Smooth muscle cell (in vitro differentiated cells): Measurements from ENCODE around the gene GREB1. TPM values are rescaled to one million over a fixed set of nuclear protein-coding genes. Genes with fewer than 3 reads are reported as not detected.

Source experiments
- DNase-seq: peaks from one replicate; lab custom pipeline; 2025; ENCODE audit not compliant: unreplicated experiment; lab: John Stamatoyannopoulos, UW
- H2AFZ ChIP-seq: fragments of 200-600 bp; sonication (generic); 2 replicates; pipeline ENCODE4 v1.6.0; 2016; ENCODE audit warnings: antibody characterized with exemption, low read depth, mild to moderate bottlenecking
- H3F3A ChIP-seq: fragments of 200-600 bp; sonication (generic); 2 replicates; pipeline ENCODE4 v1.6.0; 2017; ENCODE audit warnings: antibody characterized with exemption, low read depth
- H3K27ac ChIP-seq: fragments of 200-600 bp; sonication (generic); 2 replicates; pipeline ENCODE4 v1.5.1; 2016; ENCODE audit warnings: low read depth, mild to moderate bottlenecking
- H3K27me3 ChIP-seq: fragments of 200-600 bp; sonication (generic); 2 replicates; pipeline ENCODE4 v1.6.1; 2016; ENCODE audit warnings: low read depth, mild to moderate bottlenecking
- H3K36me3 ChIP-seq: fragments of 200-600 bp; sonication (generic); 2 replicates; pipeline ENCODE4 v1.5.1; 2016; ENCODE audit warnings: low read depth
- H3K4me1 ChIP-seq: fragments of 200-600 bp; sonication (generic); 2 replicates; pipeline ENCODE4 v1.5.1; 2016; ENCODE audit warnings: low read depth
- H3K4me2 ChIP-seq: fragments of 200-600 bp; sonication (generic); 2 replicates; pipeline ENCODE4 v1.6.0; 2016; ENCODE audit warnings: mild to moderate bottlenecking
- H3K4me3 ChIP-seq: fragments of 200-600 bp; sonication (generic); 2 replicates; pipeline ENCODE4 v1.5.1; 2016; ENCODE audit warnings: mild to moderate bottlenecking
- H3K79me2 ChIP-seq: fragments of 200-600 bp; sonication (generic); 2 replicates; pipeline ENCODE4 v1.6.0; 2016; ENCODE audit warnings: low read depth, mild to moderate bottlenecking
- H3K9ac ChIP-seq: fragments of 200-600 bp; sonication (generic); 2 replicates; pipeline ENCODE4 v1.6.0; 2016; ENCODE audit warnings: low read depth
- H3K9me3 ChIP-seq: fragments of 200-600 bp; sonication (generic); replicated peaks from 2 replicates; pipeline ENCODE4 v1.5.1; 2016; ENCODE audit warnings: low read depth
- H4K20me1 ChIP-seq: fragments of 200-600 bp; sonication (generic); 2 replicates; pipeline ENCODE4 v1.6.0; 2016; ENCODE audit warnings: low read depth
- WGBS: methylation state at CpG from one replicate; pipeline ENCODE4 v1.1.7; 2016; ENCODE audit warnings: low lambda C conversion rate; 5-methylcytosine and 5-hydroxymethylcytosine counted together
- polyA plus RNA-seq: library from polyadenylated mRNA; unstranded; fragments of >200 nt; fragmentation: Nextera tagmentation; extraction: Ambion mirVana; gene quantifications from 2 replicates; pipeline ENCODE4 v1.2.1, GENCODE V29; 2016
- total RNA-seq: library from RNA; depleted of rRNA; stranded (reverse); fragments of >200 nt; gene quantifications from 2 replicates; pipeline ENCODE4 v1.2.3, GENCODE V29; 2014
- TF ChIP-seq, protein P1 (sequence below): fragments of 200-600 bp; sonication (generic); IDR thresholded peaks from 2 replicates; pipeline ENCODE4 v1.5.1; 2017; ENCODE audit warnings: borderline replicate concordance, mild to moderate bottlenecking, antibody characterized with exemption; ENCODE audit not compliant: insufficient read depth, poor library complexity, severe bottlenecking

The GREB1 gene
- total and polyA plus RNA-seq, 2 experiments from 2014 or later: 1.7 to 4.3 TPM

DNA sequence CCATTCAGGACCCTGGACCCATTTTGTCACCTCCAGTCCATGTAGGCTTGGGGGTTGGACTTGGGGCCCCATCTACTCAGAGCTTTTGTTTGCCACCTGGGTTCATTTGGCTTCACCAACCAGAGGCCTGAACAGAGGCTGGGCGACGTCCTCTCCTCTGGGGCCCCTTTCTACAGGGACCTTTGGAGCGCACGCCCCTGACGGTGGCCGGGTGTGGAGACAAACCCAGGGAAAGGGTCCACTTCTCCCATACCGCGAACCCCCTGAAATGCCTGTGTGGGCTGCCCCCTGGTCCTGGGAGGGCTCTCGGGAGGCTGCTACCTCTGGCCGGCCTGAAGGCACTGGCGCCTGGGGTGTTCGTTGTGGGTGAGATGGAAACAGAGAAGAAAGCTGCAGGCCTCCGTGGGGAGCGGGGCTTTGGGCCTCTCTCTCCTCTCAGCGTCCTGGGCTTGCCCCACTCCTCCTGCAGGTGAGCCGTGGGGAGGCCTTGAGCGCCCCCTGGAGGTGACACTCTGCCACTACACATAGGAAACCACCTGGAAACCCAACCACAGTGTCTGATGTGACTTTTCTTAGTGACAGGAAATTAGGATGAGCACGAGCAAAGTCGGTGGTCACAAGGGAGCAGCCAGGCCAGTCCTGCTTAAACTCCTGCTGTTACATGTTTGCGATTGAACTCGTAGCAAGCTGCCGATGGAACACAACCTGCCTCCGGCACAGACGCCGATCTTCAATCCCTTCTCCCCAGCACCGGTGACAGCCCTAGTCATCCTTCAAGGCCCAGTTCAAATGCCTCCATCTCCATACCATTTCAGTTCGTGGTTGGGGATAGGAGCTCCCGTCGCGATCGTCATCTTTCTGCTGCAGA, 148.1 kb downstream of the GREB1 start:
- WGBS: 63% methylated on average over 30 of the region's 31 CpGs
- H3K4me2 ChIP-seq: no peak overlapping the region
- TF ChIP-seq, protein P1, sequence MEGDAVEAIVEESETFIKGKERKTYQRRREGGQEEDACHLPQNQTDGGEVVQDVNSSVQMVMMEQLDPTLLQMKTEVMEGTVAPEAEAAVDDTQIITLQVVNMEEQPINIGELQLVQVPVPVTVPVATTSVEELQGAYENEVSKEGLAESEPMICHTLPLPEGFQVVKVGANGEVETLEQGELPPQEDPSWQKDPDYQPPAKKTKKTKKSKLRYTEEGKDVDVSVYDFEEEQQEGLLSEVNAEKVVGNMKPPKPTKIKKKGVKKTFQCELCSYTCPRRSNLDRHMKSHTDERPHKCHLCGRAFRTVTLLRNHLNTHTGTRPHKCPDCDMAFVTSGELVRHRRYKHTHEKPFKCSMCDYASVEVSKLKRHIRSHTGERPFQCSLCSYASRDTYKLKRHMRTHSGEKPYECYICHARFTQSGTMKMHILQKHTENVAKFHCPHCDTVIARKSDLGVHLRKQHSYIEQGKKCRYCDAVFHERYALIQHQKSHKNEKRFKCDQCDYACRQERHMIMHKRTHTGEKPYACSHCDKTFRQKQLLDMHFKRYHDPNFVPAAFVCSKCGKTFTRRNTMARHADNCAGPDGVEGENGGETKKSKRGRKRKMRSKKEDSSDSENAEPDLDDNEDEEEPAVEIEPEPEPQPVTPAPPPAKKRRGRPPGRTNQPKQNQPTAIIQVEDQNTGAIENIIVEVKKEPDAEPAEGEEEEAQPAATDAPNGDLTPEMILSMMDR: peak; percentile 91
- no peak overlapping the region for H2AFZ ChIP-seq
- no peak overlapping the region for H3K27ac ChIP-seq
- no peaks in the 10 kb centered on the region for H3K4me1 ChIP-seq
- H4K20me1 ChIP-seq: no peaks in the 10 kb centered on the region
- no peak overlapping the region for H3K4me3 ChIP-seq
- no peaks in the 10 kb centered on the region for H3K79me2 ChIP-seq
- peaks cover 35% of the 10 kb centered on the region for H3K27me3 ChIP-seq
- H3F3A ChIP-seq: no peaks in the 10 kb centered on the region
- H3K9me3 ChIP-seq: no peaks in the 10 kb centered on the region
- DNase-seq: no peak
- H3K36me3 ChIP-seq: no peaks in the 10 kb centered on the region
- H3K9ac ChIP-seq: no peak overlapping the region

- no peaks in the 10 kb centered on the region for H4K20me1 ChIP-seq
- H3F3A ChIP-seq: no peaks in the 10 kb centered on the region
- H3K36me3 ChIP-seq: no peaks in the 10 kb centered on the region
- peaks cover 29% of the 10 kb centered on the region for H3K27me3 ChIP-seq
- H3K9ac ChIP-seq: no peak overlapping the region
- no peaks in the 10 kb centered on the region for H3K9me3 ChIP-seq
- H3K4me2 ChIP-seq: no peak overlapping the region
- no peak overlapping the region for H3K4me3 ChIP-seq
- no peak for DNase-seq
- WGBS: 92% methylated on average over 8 of the region's 8 CpGs
- TF ChIP-seq, protein P1: no peak
- H2AFZ ChIP-seq: no peak overlapping the region
- H3K4me1 ChIP-seq: no peaks in the 10 kb centered on the region
- no peak overlapping the region for H3K27ac ChIP-seq
- no peaks in the 10 kb centered on the region for H3K79me2 ChIP-seq
Measured at GRCh38 chr2:11682590-11682915, 148.7 kb downstream of the GREB1 start.

- no peaks in the 10 kb centered on the region for H3K79me2 ChIP-seq
- H3K9me3 ChIP-seq: no peaks in the 10 kb centered on the region
- no peaks in the 10 kb centered on the region for H3K36me3 ChIP-seq
- TF ChIP-seq, protein P1: no peak
- no peak overlapping the region for H3K4me3 ChIP-seq
- no peak overlapping the region for H3K4me2 ChIP-seq
- H3F3A ChIP-seq: no peaks in the 10 kb centered on the region
- no peak overlapping the region for H2AFZ ChIP-seq
- no peaks in the 10 kb centered on the region for H4K20me1 ChIP-seq
- no peak overlapping the region for H3K9ac ChIP-seq
- 56% methylated on average over 9 of the region's 9 CpGs for WGBS
- peaks cover 21% of the 10 kb centered on the region for H3K27me3 ChIP-seq
- no peaks in the 10 kb centered on the region for H3K4me1 ChIP-seq
- H3K27ac ChIP-seq: no peak overlapping the region
- DNase-seq: no peak
Measured at GRCh38 chr2:11683476-11683875, 149.6 kb downstream of the GREB1 start.

DNA sequence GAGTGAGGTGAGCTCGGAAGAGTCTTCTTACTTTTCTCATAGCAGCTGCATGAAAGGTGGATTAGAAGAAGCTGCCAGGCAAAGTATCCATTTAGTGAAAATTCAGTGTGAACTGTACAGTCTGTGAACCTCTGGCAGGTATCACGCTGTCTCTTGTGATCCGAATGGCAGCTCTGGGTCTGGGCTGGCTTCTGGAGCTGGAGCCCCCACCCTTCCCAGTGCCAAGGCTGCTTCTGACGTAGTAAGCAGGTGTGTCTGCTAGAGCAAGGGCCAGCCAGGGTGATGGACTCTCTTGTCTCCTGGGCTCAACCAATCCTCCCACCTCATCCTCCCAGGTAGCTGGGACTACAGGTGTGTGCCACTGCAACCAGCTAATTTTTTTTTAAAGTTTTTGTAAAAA, 150.1 kb downstream of the GREB1 start:
- no peak overlapping the region for H3K4me3 ChIP-seq
- 90% methylated on average over 4 of the region's 4 CpGs for WGBS
- TF ChIP-seq, protein P1: no peak
- no peak for DNase-seq
- H3F3A ChIP-seq: no peaks in the 10 kb centered on the region
- no peaks in the 10 kb centered on the region for H4K20me1 ChIP-seq
- no peak overlapping the region for H2AFZ ChIP-seq
- no peaks in the 10 kb centered on the region for H3K9me3 ChIP-seq
- peaks cover 17% of the 10 kb centered on the region for H3K27me3 ChIP-seq
- peaks cover 3% of the 10 kb centered on the region for H3K4me1 ChIP-seq
- H3K4me2 ChIP-seq: no peak overlapping the region
- no peak overlapping the region for H3K9ac ChIP-seq
- no peak overlapping the region for H3K27ac ChIP-seq
- no peaks in the 10 kb centered on the region for H3K36me3 ChIP-seq
- no peaks in the 10 kb centered on the region for H3K79me2 ChIP-seq
